Activated CD4-positive, alpha-beta T cell treated with anti-CD3 and anti-CD28 coated beads, Interleukin-2, amount 50 U/mL, for 1 hour (primary cell): Measurements from ENCODE around the gene SNAPC2.
"Not testable (repeated sequence)": the region's sequence is repeated elsewhere in the genome, so short reads cannot be mapped to it uniquely, and the experiment has no call there.

Experiments
- DNase-seq: peaks from one replicate; pipeline ENCODE4 v3.0.0-alpha.2; 2020

The SNAPC2 gene

GRCh38 chr19:7941895-7942596, 21.9 kb downstream of the SNAPC2 start:
- no peak for DNase-seq

- DNase-seq, result no peak
Measured at GRCh38 chr19:7942981-7943443, 22.9 kb downstream of the SNAPC2 start.

DNA sequence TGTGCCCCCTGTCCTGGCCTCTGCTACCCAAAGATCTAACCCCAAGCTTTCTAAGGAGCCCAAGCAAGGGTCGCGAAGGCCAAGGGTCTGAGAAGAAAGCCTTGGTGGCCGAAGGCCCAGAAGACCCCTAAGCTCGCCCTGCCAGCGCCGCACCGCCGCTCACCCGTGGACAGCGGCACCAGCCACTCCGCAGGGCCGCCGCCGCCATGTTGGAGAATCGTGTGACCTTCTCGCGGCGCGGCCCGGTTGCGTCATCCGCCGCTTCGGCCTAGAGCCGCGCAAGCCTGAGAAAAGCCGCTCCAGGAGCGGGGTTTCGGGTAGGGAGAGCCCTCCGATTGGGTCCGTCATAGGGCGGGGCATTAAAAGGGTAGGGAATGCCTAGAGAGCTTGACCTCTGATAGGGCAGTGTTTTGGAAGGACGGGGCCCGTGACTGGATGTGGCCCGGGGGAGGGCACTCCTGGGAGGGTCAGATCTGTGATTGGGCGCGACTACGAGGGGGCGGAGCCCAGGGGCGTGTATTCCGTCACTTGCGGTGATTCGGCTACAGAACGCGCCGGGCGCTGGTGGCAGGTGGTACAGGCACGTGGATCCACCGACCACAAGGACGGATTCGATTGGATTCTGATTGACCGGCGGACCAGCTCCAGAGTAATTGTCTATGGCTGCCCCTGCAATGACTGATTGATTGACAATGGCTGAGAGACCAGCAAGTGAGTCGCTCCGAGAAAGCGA, 23.5 kb downstream of the SNAPC2 start, which contains the start of gene TIMM44:
TSS of gene TIMM44 (minus strand) at position 223 of the 733 bp plus-strand sequence. CDS start at position 208, 15 bp downstream.
- DNase-seq, result peak; percentile 97

GRCh38 chr19:7944177-7944761, 24.1 kb downstream of the SNAPC2 start:
- peak; percentile 88 for DNase-seq

DNA sequence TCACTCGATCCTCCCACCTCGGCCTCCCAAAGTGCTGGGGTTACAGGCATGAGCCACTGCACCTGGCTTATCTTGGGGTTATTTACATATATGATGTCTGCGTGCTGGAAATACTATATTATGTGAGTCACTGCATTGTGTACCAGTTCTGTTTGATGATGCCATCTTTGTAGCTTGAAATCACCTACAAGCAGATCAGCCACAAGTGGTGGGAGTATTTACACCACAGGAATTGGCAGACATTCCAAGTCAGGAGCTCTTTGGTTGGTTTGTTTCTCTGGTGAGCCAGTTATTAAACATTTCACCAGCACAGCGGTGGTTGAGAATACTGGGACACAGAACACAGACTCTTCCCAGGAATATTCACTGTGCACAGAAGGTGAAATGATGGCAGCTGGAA, 27.8 kb downstream of the SNAPC2 start:
- DNase-seq, result no peak

- DNase-seq, result no peak
Measured at GRCh38 chr19:7953060-7953459, 32.9 kb downstream of the SNAPC2 start.

GRCh38 chr19:7953576-7953975, 33.4 kb downstream of the SNAPC2 start:
- no peak for DNase-seq

- no peak for DNase-seq
Measured at GRCh38 chr19:7955696-7956095, 35.6 kb downstream of the SNAPC2 start.

DNA sequence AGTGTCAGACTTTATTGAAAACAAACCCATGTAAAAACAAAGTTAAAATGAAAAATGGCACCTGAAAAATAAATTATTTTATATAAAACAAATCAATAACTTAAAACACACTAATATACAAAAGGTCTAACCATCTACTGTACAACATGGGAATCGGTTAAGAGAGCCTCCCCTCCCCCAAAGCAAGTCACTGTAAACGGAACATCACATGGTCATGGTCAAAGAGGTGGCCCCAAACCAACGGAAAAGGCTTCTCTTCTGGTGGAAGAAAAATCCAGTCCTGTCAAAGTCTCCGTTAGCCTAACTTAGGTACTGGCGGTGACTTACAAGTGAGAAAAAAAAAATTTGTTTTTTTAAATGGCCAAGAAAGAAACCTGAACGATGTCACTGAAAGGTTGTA, 39.1 kb downstream of the SNAPC2 start:
- DNase-seq, result no peak

- DNase-seq, result not testable (repeated sequence)
Measured at GRCh38 chr19:7961082-7961481, 40.9 kb downstream of the SNAPC2 start.

DNA sequence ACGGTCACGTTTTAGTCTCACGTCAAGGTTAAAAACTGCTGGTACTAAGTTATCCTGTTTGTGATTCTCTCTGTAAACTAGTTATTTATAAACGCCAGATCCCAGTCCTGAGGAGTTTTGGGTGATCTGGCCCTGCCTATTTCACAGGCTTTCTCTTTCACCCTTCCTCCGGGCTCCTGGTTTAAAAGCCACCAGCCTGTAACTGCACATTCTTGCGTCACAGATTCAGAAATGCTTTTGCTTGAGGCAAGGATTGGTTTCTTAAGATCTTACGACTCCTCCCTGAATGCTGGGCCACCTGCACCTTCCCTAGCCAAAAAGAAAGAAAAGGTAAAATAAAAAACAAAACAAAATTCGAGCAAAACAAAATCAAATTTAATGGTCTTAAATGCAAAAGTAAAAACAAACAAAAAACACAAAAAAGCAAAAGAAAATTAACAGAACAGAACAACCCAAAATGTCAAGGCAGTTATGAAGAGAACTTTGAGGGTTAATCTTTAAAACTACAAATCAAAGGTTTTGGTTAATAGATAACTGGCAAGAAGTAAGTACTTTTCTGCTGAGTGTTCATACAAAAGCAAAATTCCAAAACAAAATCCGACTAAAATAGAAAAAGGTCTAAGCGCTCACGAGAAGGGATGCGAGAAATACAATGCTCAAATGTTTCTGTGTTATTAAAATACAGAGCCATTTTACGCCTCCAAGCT, 41.9 kb downstream of the SNAPC2 start:
- no peak for DNase-seq

- DNase-seq, result no peak
Measured at GRCh38 chr19:7962644-7963268, 42.6 kb downstream of the SNAPC2 start.

DNA sequence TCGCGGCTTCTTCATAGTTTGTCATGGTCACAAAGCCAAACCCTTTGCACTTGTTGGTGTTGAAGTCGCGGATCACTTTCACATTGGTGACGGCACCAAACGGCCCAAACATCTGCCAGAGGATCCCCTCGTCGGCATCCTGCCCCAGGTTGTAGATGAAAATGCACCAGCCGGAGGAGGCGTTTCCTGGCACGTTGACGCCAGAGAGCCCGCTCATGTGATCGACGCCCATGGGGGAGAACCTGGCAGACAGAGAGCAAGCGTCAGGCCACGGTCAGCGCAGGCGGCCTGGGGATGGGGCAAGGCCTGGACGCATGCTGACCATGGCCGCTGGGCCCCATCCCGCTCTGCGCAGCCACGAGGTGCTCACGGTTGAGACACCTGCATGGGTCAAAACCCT, 43.4 kb downstream of the SNAPC2 start:
- DNase-seq, result no peak

- DNase-seq, result no peak
Measured at GRCh38 chr19:7965259-7965841, 45.2 kb downstream of the SNAPC2 start.

DNA sequence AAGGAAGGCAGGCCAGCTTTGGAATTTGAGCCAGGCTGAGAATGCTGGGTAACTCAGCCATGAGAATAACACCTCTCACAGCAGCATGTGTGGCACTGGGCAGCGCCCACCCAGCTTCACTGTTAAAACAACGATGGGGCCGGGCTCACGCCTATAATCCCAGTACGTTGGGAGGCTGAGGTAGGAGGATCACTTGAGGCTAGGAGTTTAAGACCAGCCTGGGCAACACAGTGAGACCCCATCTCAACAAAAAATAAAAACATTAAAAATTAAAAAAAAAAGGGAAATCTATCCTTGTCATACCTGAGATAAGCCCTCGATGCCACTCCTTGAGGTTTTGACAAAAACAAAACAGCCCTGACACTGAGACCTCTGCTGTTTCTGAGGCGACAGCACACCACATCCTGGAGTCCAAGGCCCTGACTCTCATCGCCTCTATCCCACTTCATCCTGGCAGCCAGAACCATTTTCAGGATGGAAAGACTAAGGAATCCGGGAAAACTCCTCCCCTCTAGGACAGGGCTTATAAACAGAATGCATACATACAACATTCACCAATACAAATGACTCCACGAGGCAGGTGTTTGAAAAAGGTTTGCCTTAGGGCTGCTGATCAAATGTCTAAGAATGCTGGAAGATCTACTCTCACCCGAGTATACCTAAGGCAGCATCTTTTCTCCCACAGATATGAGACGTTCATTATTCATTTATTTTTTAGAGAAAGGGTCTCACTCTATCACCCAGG, 46.0 kb downstream of the SNAPC2 start:
- no peak for DNase-seq

DNA sequence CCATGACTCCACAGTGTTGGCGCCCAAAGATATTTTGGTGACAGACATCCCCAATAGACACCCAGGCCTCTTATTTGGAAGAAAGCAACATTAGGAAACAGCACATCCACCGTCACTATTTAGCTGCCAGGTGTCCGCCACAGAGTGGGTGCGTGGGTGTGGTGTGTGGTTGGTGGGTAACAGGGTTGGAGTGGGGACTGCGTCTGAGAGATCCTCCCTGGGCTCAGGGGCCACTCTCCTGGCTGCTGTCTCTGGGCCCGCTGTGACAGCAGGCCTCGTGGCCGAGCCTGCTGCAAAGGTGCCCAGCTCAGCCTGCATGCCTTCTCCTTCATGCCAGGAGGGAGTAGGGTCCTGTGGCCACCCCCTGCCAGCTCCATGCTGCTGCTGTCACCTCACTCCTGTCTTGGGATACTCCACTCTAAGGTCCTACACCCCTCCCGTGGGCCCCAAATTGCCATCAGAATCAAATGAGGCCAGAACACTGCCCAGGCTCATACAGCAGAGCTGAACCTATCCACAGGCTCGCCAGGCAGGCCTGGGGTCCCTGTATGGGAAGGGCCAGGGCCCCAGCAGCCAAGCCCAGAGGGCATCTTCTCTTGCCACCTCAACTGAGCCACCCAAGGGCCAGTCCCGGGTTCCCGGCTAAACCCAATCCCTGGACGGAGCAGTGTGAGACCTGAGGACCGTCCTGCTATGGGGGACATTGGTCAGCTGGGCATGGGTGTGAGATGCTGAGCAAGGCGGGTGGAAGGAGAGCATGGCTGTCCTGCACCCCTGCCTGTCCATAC, 48.1 kb downstream of the SNAPC2 start:
- DNase-seq, result no peak

GRCh38 chr19:7968796-7969554, 48.8 kb downstream of the SNAPC2 start:
- no peak for DNase-seq

DNA sequence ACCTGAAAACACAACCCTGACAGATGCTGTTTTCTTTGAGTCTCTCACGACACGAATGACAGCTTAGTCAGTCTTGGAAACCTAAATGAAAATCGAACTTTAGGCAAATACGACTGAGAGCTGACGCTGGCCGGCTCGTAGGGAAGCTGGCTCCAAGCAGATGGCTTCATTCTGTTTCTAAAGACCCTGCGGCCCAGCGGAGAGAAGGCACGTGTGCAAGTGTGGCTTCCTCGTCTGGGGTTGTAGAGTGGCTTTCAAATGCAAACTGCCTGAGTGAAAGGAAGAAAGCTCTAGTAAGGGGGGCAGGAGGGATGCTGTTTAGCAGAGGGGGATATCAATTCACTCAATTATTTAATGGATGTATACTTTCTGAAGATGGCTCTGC, 49.4 kb downstream of the SNAPC2 start:
- no peak for DNase-seq

DNA sequence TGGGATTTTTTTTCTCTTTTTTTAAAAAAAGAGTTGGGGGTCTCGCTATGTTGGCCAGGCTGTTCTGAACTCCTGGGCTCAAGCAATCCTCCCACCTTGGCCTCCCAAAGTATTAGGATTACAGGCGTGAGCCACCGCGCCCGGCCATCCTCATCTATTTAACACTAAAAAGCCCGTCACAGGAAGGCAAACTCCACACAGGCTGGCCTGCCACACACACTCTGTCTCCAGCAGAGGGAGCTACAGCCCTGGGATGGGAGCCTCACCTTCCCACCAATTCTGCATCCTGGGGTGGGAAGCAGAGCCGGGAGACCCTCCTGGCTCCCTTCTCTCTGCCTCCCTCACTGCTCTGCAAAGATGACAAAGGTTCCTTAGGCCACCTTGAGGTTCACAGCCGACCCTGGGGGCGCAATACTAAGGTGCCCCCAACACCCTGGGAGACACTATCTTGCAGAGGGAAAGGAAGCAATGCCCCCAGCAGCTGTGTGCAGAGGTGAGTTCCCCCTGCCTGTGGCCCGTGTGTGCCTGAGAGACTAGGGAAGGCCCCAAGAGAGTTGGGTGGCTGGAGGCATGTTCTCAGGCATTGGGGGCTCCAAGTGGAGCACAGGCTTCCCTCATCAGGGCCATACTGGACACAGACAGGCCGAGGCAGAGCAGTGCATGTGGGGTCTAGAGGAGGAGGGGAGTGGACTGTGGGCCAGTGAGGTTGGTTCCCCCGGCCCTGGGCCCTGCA, 50.7 kb downstream of the SNAPC2 start:
- peak; percentile 16 for DNase-seq
